Ovary (tissue), 9 donors: Measurements from ENCODE around the gene NPAS2. TPM values are rescaled to one million over a fixed set of nuclear protein-coding genes. Genes with fewer than 3 reads are reported as not detected.

ENCODE experiments used
- DNase-seq, 5 donors: peaks; one replicate each; pipeline ENCODE4 v3.0.0-alpha.2; 2019 to 2020
- H3K27ac ChIP-seq, 2 donors: fragments of 200-600 bp; one replicate each; pipeline versions ENCODE4 v1.5.1 to v1.8.0; 2019 to 2022
- H3K27me3 ChIP-seq: fragments of 200-600 bp; one replicate; pipeline ENCODE4 v1.8.0; 2022
- H3K36me3 ChIP-seq: fragments of 200-600 bp; sonication (generic); one replicate; pipeline ENCODE4 v1.5.1; 2019
- H3K4me1 ChIP-seq: one replicate; pipeline ENCODE4 v1.8.1; 2013; ENCODE audit warnings: mild to moderate bottlenecking, moderate library complexity; ENCODE audit not compliant: insufficient read depth
- H3K4me3 ChIP-seq: fragments of 200-600 bp; sonication (generic); one replicate; pipeline ENCODE4 v1.5.1; 2017
- H3K9me3 ChIP-seq, 2 donors: fragments of 200-600 bp in 1 of 2; sonication (generic) in 1 of 2; one replicate each; pipeline versions ENCODE4 v1.5.1 to v1.8.1; 2013 to 2019; ENCODE audit warnings: mild to moderate bottlenecking in 1 of 2, moderate library complexity in 1 of 2
- EP300 ChIP-seq: sonication (generic); formaldehyde crosslinking; IDR thresholded peaks from one replicate; pipeline ENCODE4 v1.6.1; 2017; ENCODE audit warnings: antibody characterized with exemption
- POLR2A ChIP-seq: fragments of 450-650 bp; IDR thresholded peaks from one replicate; pipeline ENCODE4 v1.6.1; 2017; ENCODE audit warnings: antibody characterized with exemption, mild to moderate bottlenecking, moderate library complexity
- WGBS, 3 donors: extraction: QIAGEN DNeasy Blood & Tissue Kit in 1 of 3; methylation state at CpG; one replicate each; pipeline versions ENCODE4 v1.1.5 to v1.1.7; 2013 to 2017; 5-methylcytosine and 5-hydroxymethylcytosine counted together
- intact Hi-C, 4 donors: fragments of 100-400 bp; cut with DNase I; formaldehyde crosslinking; loops; one replicate each; pipeline versions ENCODE4 v1.11.0 to v1.15.1; 2022 to 2023
- polyA plus RNA-seq, 2 donors: library from polyadenylated mRNA; stranded (reverse); fragments of 200-250 nt in 1 of 2; fragments of 350-450 nt in 1 of 2; fragmentation: Illumina TruSeq in 1 of 2; extraction: RNeasy Lipid Tissue Mini Kit (QIAGEN cat#74804) in 1 of 2; gene quantifications; one replicate each; pipeline ENCODE4 v1.2.3, GENCODE V29; 2013 to 2014
- total RNA-seq, 7 donors: library from RNA; depleted of rRNA in 2 of 7; stranded (reverse); fragments of >200 nt in 2 of 7; fragmentation: NEBNext Ultra II Directional in 3 of 7; extraction: Animal tissue kit (Norgen Biotek cat#: 25700) in 3 of 7; gene quantifications; one replicate each; pipeline versions ENCODE4 v1.1.0 to v1.2.4, GENCODE V29; 2016 to 2023
- TF ChIP-seq, protein P1 (sequence below), 3 donors: fragments of 450-650 bp in 2 of 3; fragments of 200-600 bp in 1 of 3; IDR thresholded peaks; one replicate each; pipeline versions ENCODE4 v1.5.1 to v1.8.0; 2016 to 2022; ENCODE audit warnings: antibody characterized with exemption in 3 of 3, mild to moderate bottlenecking in 1 of 3
- donor health status: DM: no; HTN: no; CAD: no; lungs with moderate emphysema.
- donor health status: DM: no; HTN: no; CAD: no.
- donor health status: Bipolar disorder and iron deficiency.
- donor health status: DM: yes; HTN: yes; CAD: no.
- donor health status: DM: no; HTN: no; CAD: no.
- donor health status: DM: yes; HTN: yes; CAD: no.

NPAS2 gene
- total and polyA plus RNA-seq, 9 donors, result 1.6 to 20.6 (median 7.3) TPM

DNA sequence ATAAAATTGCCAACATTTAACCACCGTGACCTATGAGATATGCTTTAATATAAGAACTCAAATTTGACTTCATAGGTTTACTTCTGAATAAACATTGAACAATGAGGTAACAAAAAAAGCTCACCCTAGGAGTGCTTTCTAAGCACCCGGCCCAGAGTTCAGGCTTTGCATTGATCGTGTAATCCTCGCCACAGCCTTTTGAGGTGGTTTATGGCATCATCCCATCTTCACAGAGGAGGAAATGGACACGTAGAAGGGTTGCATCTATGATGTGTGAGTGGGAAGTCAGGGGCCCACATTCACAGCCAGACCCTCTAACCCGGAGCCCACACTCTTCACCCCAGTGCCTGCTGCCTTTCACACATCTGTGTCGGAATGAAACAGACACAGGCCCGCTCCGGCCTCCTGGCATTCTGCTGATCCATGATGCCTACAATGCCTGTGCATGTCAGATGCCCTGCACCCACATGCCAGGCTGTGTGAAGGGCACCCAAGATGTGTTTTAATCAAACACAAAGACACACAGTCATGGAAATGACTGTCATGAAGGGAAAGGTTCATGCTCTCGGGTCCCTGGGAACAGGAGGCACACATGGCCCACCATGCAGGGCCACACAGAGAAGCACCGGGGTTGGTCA lies 133.6 kb downstream of the NPAS2 start:
- intact Hi-C loops, result no loop called here
- Histone ChIP-seq H3K4me1 (no peaks in the 10 kb centered on the region), H3K27ac (no peak overlapping the region), H3K36me3 (no peaks in the 10 kb centered on the region), H3K4me3 (no peak overlapping the region), H3K9me3 (no peaks in the 10 kb centered on the region), H3K27me3 (no peaks in the 10 kb centered on the region)
- 90 to 96% (median 95%) methylated on average over 11 of the region's 11 CpGs for WGBS, 3 donors
- DNase-seq, result no peak
- TF ChIP-seq POLR2A (no peak), EP300 (no peak)
- TF ChIP-seq, protein P1, sequence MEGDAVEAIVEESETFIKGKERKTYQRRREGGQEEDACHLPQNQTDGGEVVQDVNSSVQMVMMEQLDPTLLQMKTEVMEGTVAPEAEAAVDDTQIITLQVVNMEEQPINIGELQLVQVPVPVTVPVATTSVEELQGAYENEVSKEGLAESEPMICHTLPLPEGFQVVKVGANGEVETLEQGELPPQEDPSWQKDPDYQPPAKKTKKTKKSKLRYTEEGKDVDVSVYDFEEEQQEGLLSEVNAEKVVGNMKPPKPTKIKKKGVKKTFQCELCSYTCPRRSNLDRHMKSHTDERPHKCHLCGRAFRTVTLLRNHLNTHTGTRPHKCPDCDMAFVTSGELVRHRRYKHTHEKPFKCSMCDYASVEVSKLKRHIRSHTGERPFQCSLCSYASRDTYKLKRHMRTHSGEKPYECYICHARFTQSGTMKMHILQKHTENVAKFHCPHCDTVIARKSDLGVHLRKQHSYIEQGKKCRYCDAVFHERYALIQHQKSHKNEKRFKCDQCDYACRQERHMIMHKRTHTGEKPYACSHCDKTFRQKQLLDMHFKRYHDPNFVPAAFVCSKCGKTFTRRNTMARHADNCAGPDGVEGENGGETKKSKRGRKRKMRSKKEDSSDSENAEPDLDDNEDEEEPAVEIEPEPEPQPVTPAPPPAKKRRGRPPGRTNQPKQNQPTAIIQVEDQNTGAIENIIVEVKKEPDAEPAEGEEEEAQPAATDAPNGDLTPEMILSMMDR (IDR thresholded peaks at IDR 0.05), result no peak

DNA sequence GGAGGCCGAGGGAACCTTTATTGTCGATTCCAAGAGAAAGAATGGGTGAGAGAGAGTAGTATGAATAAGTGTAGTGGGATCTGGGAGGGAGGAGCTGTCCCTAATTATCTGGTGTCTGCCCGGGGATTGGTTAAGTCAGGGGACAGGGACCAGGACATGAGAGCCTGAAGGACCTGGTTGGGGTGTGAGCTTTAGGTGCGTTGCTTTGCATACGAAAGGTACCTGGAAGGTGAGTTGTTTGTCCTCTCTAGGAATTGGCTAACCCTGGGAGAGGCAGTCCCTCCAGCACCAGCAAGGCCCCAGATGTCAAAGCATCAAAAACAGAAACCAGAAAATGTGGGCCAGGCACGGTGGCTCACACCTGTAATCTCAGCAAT lies 134.1 kb downstream of the NPAS2 start:
- no peaks in the 10 kb centered on the region for H3K27me3 ChIP-seq
- H3K27ac ChIP-seq, result no peak overlapping the region
- H3K4me1 ChIP-seq, result no peaks in the 10 kb centered on the region
- intact Hi-C loops, result no loop called here
- H3K4me3 ChIP-seq, result no peak overlapping the region
- no peaks in the 10 kb centered on the region for H3K9me3 ChIP-seq
- H3K36me3 ChIP-seq, result no peaks in the 10 kb centered on the region
- DNase-seq, result no peak
- WGBS, 3 donors, result 76 to 86% (median 83%) methylated on average over 6 of the region's 6 CpGs
- TF ChIP-seq POLR2A, result no peak
- TF ChIP-seq, protein P1 (IDR thresholded peaks at IDR 0.05), result no peak
- TF ChIP-seq EP300, result no peak

DNA sequence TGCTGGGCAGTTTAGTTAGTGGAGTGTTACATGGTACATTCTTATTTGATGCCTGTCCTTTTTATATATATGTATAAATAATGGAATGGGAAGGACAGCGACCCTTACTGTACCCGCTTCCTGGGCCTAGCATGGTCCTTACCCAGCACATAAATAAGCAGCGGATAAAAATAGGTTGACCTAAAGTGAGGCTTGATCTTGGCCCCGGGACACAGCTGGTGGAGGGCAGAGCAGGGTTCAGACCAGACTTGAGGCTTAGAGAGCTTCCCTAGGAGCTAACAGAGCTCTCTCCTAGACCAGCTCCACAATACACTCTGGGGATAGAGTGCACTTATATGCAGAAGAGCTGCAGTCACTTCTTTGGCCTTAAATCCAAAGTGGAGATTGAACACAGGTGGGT lies 135.3 kb downstream of the NPAS2 start:
- intact Hi-C loops, result no loop called here
- H3K27me3 ChIP-seq, result no peaks in the 10 kb centered on the region
- DNase-seq, result no peak
- 86 to 93% (median 88%) methylated on average over 4 of the region's 4 CpGs for WGBS, 3 donors
- no peaks in the 10 kb centered on the region for H3K36me3 ChIP-seq
- H3K27ac ChIP-seq, result no peak overlapping the region
- H3K9me3 ChIP-seq, result no peaks in the 10 kb centered on the region
- H3K4me3 ChIP-seq, result no peak overlapping the region
- no peak for TF ChIP-seq EP300
- TF ChIP-seq, protein P1 (IDR thresholded peaks at IDR 0.05), result no peak
- TF ChIP-seq POLR2A, result no peak
- H3K4me1 ChIP-seq, result no peaks in the 10 kb centered on the region

DNA sequence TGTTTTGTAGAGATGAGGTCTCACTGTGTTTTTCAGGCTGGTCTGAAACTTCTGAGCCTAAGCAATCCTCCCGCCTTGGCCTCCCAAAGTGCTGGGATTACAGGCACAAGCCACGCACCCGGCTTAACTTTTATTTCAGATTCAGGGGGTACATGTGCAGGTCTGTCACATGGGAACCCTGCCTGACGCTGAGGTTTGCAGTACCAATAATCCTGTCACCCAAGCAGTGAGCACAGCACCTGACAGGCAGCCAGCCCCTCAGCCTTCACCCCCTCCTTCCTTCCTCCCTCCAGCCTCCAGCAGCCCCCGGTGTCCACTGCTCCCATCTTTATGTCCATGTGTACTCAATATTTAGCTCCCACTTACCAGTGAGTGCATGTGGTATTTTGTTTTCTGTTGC lies 136.1 kb downstream of the NPAS2 start:
- Histone ChIP-seq H3K9me3 (no peaks in the 10 kb centered on the region), H3K4me1 (no peaks in the 10 kb centered on the region), H3K36me3 (no peaks in the 10 kb centered on the region), H3K27me3 (no peaks in the 10 kb centered on the region), H3K4me3 (no peak overlapping the region), H3K27ac (no peak overlapping the region)
- 95 to 96% (median 96%) methylated on average over 5 of the region's 5 CpGs for WGBS, 3 donors
- TF ChIP-seq, protein P1 (IDR thresholded peaks at IDR 0.05), result no peak
- TF ChIP-seq EP300 (no peak), POLR2A (no peak)
- intact Hi-C loops, result no loop called here
- DNase-seq, result no peak
